Smooth muscle cell of the coronary artery (primary cell): ENCODE data around the gene HERC6. TPM values are rescaled to one million over a fixed set of nuclear protein-coding genes. Genes with fewer than 3 reads are reported as not detected.

ENCODE experiments used
- total RNA-seq: library from RNA; depleted of rRNA; stranded (reverse); fragments of >200 nt; gene quantifications from 2 replicates; pipeline ENCODE4 v1.2.3, GENCODE V29; 2014; ENCODE audit warnings: low replicate concordance

Gene HERC6
- 3.2 and 5.0 TPM in 2 replicates for total RNA-seq

GRCh38 chr4:88378691-88379559, at the start of gene HERC6:
TSS of gene HERC6 (plus strand) at chr4:88378852. CDS start at chr4:88378922, 70 bp downstream.

DNA sequence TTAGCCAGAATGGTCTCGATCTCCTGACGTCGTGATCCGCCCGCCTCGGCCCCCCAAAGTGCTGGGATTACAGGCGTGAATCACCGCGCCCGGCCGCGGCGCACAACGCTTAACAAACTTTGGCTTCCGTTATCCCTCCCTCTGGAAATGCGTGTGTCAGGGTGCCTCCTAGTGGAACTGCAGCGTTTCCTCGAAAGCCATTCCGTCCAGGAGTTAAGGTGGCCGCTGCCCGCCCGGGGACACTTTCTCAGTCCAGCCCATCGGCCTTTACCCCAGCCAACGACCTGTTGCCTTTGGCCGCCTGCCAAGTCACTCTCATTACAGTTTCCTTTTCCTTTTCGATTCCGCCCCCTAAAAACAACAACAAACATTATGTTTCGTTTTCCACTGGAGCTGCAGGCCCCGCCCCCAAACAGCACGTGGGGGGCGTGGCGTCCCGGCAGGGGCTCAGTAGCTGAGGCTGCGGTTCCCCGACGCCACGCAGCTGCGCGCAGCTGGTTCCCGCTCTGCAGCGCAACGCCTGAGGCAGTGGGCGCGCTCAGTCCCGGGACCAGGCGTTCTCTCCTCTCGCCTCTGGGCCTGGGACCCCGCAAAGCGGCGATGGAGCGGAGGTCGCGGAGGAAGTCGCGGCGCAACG, 78.1 kb downstream of the HERC6 start, which contains the start of gene HERC5:
TSS of gene HERC5 (plus strand) at position 450 of the 637 bp plus-strand sequence. CDS start at position 601, 151 bp downstream.

Other genes with a start within 250 kb of the HERC6 start
- gene ABCG2, start 220.2 kb upstream of the HERC6 start, total RNA-seq = 0.47 and 3.4 TPM in 2 replicates
- gene PPM1K, start 94.3 kb upstream of the HERC6 start, total RNA-seq = 20.3 and 32.8 TPM in 2 replicates
- 1.1 and 1.8 TPM in 2 replicates for gene HERC5, start 78.3 kb downstream of the HERC6 start, total RNA-seq
- 45.0 and 77.2 TPM in 2 replicates for gene PYURF, start 144.9 kb downstream of the HERC6 start, total RNA-seq
- 7.9 and 9.2 TPM in 2 replicates for gene HERC3, start 213.6 kb downstream of the HERC6 start, total RNA-seq